NOMO-1 treated with DMSO at 0.1 percent for 48 hours (cell line): ENCODE results near the gene CYRIA.
A peak's percentile ranks its signal among the peaks of the same experiment; 100 is the strongest.

Experiments
- DNase-seq: peaks from one replicate; lab custom pipeline; 2025; ENCODE audit not compliant: unreplicated experiment; lab: John Stamatoyannopoulos, UW

The CYRIA gene

GRCh38 chr2:16632598-16632997 is 33.0 kb downstream of the CYRIA start:
- no peak for DNase-seq

GRCh38 chr2:16630463-16630862 is 35.2 kb downstream of the CYRIA start:
- peak; percentile 93 for DNase-seq

GRCh38 chr2:16629770-16630169 is 35.9 kb downstream of the CYRIA start:
- DNase-seq: no peak

GRCh38 chr2:16629044-16629443 is 36.6 kb downstream of the CYRIA start:
- DNase-seq: no peak

GRCh38 chr2:16628314-16628713 is 37.3 kb downstream of the CYRIA start:
- DNase-seq: peak; percentile 52

- no peak for DNase-seq
These were observed 38.5 kb downstream of the CYRIA start for GRCh38 chr2:16626997-16627605.

GRCh38 chr2:16626497-16626896 is 39.1 kb downstream of the CYRIA start:
- peak; percentile 68 for DNase-seq

- no peak for DNase-seq
These were observed 39.9 kb downstream of the CYRIA start for GRCh38 chr2:16625759-16626158.

- peak; percentile 93 for DNase-seq
These were observed 40.4 kb downstream of the CYRIA start for GRCh38 chr2:16625201-16625729.

GRCh38 chr2:16624436-16624780 is 41.2 kb downstream of the CYRIA start:
- no peak for DNase-seq

- no peak for DNase-seq
These were observed 41.8 kb downstream of the CYRIA start for GRCh38 chr2:16623564-16624435.

- no peak for DNase-seq
These were observed 42.6 kb downstream of the CYRIA start for GRCh38 chr2:16623031-16623430.

GRCh38 chr2:16622399-16622968 is 43.1 kb downstream of the CYRIA start:
- peak; percentile 74 for DNase-seq

GRCh38 chr2:16621316-16621715 is 44.3 kb downstream of the CYRIA start:
- DNase-seq: no peak

GRCh38 chr2:16620590-16620989 is 45.0 kb downstream of the CYRIA start:
- DNase-seq: no peak

GRCh38 chr2:16619576-16620245 is 45.9 kb downstream of the CYRIA start:
- DNase-seq: no peak

- DNase-seq: peak; percentile 53
These were observed 48.1 kb downstream of the CYRIA start for GRCh38 chr2:16617282-16618266.
